ENCODE measurements around the gene BCHE.

- no peak for TF ChIP-seq CTCF (IDR thresholded peaks at IDR 0.05)
- no peak for TF ChIP-seq POLR2A (IDR thresholded peaks at IDR 0.05)
- TF ChIP-seq EP300 (IDR thresholded peaks at IDR 0.05): no peak
Measured at GRCh38 chr3:165770781-165771180, 66.4 kb downstream of the BCHE start.

Data from ovary (tissue), 3 donors.